ENCODE results near the gene WNT11. TPM values are rescaled to one million over a fixed set of nuclear protein-coding genes. Genes with fewer than 3 reads are reported as not detected.
A peak's percentile ranks its signal among the peaks of the same experiment; 100 is the strongest.

The WNT11 gene
- total RNA-seq, 5 donors from 2014 or later (not counting 1 experiment from before 2014, with no cell fraction given): 0.47 to 1.3 (median 0.89) TPM; not detected in 1

DNA sequence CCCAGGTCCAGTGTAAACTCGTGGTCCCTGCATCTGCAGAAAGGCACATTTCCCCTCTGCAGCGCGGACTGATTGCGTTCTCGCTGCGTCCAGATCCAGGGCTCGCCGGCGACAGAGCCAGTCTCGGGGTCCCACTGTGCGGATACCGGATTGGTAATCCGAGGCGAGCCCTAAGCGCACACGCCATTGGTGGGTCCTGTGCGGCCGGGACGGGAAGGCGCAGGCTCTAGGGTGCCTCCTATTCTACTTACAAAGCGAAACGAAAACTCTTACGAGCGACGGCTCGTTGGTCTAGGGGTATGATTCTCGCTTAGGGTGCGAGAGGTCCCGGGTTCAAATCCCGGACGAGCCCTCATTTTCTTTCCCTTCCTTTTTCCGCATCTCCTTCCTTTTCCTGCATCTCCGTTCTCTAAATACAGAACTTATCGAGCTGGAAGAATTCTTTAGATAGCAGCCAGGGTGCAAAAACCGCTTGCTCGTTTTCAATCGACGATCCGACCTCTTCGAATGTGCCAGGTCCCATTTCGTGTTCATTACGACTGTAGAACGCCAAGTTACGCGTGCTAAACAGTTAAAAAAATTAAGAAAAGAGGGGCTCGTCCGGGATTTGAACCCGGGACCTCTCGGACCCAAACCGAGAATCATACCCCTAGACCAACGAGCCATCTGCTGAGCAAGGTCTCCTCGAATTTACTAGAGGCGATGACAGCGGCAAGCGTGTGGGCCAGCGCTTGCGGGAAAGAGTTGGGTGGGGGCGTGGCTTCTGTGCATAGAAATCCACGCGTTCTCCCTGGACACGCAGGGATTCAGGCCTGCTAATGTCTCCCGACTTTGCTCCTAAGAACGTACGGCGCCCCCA, 29.2 kb upstream of the WNT11 start:
- Mint-ChIP-seq H3K9me3 (no peaks in the 10 kb centered on the region), H3K36me3 (no peaks in the 10 kb centered on the region), H3K4me3 (peak overlapping the region; percentile 90 to 93 (median 93)), H3K27ac (peak overlapping the region; percentile 92), H3K4me1 (peaks cover 40 to 64% (median 54%) of the 10 kb centered on the region in 3 donors), H3K27me3 (peaks cover 0 to 6% of the 10 kb centered on the region in 2 donors)
- DNase-seq (peak; percentile 72 to 95 (median 86)), ATAC-seq (replicated peaks in 1 of 4) (peak; percentile 79 to 88 (median 82))
- Histone ChIP-seq H3K27me3 (replicated peaks in 1 of 2; ENCODE audit: control insufficient read depth in 2 of 2, extremely low read depth in 1 of 2, insufficient read depth in 2 of 2, low read length in 1 of 2) (peaks cover 0 to 2% of the 10 kb centered on the region in 2 experiments), H3K36me3 (ENCODE audit: control insufficient read depth in 2 of 2, extremely low read depth in 1 of 2, insufficient read depth in 1 of 2, low read length in 1 of 2) (no peaks in the 10 kb centered on the region), H3K4me3 (ENCODE audit: control insufficient read depth in 1 of 2, extremely low read depth in 1 of 2, low read length in 1 of 2) (peak overlapping the region; percentile 84 to 93), H3K4me1 (ENCODE audit: control insufficient read depth in 1 of 2, extremely low read depth in 1 of 2, insufficient read depth in 2 of 2, low read length in 2 of 2) (peaks cover 21 to 58% of the 10 kb centered on the region in 2 experiments), H3K9me3 (no peaks in the 10 kb centered on the region), H3K27ac (ENCODE audit: low read length) (peak overlapping the region; percentile 35)
- under 1% methylated on average over 46 of the region's 65 CpGs for WGBS (ENCODE audit: insufficient coverage)
- CTCF ChIA-PET: interaction anchor here (0.6 to 2.8 kb wide), 4 partner anchors 27 to 689 kb away, joined by 3 to 15 read pairs (median 4); no protein-coding TSS in a partner anchor
- POLR2A ChIA-PET: interaction anchor here (1.1 to 1.3 kb wide), 2 partner anchors 26 to 27 kb away, joined by 3 to 4 read pairs; no protein-coding TSS in a partner anchor

GRCh38 chr11:76234416-76235232, 28.3 kb upstream of the WNT11 start:
- Mint-ChIP-seq H3K27me3 (peaks cover 0 to 6% of the 10 kb centered on the region in 2 donors), H3K4me3 (peak overlapping the region; percentile 90 to 93 (median 93)), H3K4me1 (peaks cover 40 to 64% (median 54%) of the 10 kb centered on the region in 3 donors), H3K9me3 (no peaks in the 10 kb centered on the region), H3K36me3 (no peaks in the 10 kb centered on the region), H3K27ac (peak overlapping the region; percentile 92)
- Histone ChIP-seq H3K9me3 (no peaks in the 10 kb centered on the region), H3K4me1 (ENCODE audit: control insufficient read depth in 1 of 2, extremely low read depth in 1 of 2, insufficient read depth in 2 of 2, low read length in 2 of 2) (peaks cover 21 to 65% of the 10 kb centered on the region in 2 experiments), H3K27me3 (replicated peaks in 1 of 2; ENCODE audit: control insufficient read depth in 2 of 2, extremely low read depth in 1 of 2, insufficient read depth in 2 of 2, low read length in 1 of 2) (peaks cover 0 to 9% of the 10 kb centered on the region in 2 experiments), H3K4me3 (ENCODE audit: control insufficient read depth in 1 of 2, extremely low read depth in 1 of 2, low read length in 1 of 2) (peak overlapping the region; percentile 84 to 93), H3K36me3 (ENCODE audit: control insufficient read depth in 2 of 2, extremely low read depth in 1 of 2, insufficient read depth in 1 of 2, low read length in 1 of 2) (no peaks in the 10 kb centered on the region), H3K27ac (ENCODE audit: low read length) (peak overlapping the region; percentile 35)
- 18% methylated on average over 34 of the region's 38 CpGs for WGBS (ENCODE audit: insufficient coverage)
- POLR2A ChIA-PET: interaction anchor here (0.6 to 1.3 kb wide), 3 partner anchors 25 to 26 kb away, joined by 3 to 4 read pairs (median 3); no protein-coding TSS in a partner anchor
- ATAC-seq (replicated peaks in 1 of 4) (peak; percentile 2 to 33 (median 12)), DNase-seq (peak in 10 of 35 experiments; percentile 8 to 39 (median 12))
- CTCF ChIA-PET: interaction anchor here (0.6 to 2.8 kb wide), 7 partner anchors 17 to 688 kb away, joined by 3 to 15 read pairs (median 4); no protein-coding TSS in a partner anchor

DNA sequence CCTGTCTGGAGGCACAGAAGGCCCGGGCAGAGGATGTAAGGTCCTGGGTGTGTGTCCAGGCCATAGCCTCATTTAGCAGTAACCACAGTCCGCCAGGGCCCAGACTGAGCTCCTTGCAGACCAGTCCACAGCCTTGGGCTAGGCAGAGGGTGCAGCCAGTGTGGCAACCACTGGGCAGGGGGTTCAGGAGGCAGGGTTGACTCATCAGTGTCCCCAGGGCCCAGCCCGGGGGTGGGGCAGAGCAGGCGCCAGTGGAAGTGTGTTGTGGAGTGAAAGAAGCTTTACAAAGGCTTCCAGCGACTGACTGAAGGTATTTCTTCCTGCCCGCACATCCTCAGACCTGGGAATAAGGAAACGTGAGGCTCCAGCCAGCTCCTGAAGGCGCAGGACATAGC, 27.7 kb upstream of the WNT11 start:
- POLR2A ChIA-PET: interaction anchor here (0.6 to 1.3 kb wide), 3 partner anchors 25 to 26 kb away, joined by 3 to 4 read pairs (median 3); no protein-coding TSS in a partner anchor
- peaks cover 21 to 65% of the 10 kb centered on the region in 2 experiments for H3K4me1 ChIP-seq (ENCODE audit: control insufficient read depth in 1 of 2, extremely low read depth in 1 of 2, insufficient read depth in 2 of 2, low read length in 2 of 2)
- Mint-ChIP-seq H3K27me3 (peaks cover 0 to 6% of the 10 kb centered on the region in 2 donors), H3K4me3 (peak overlapping the region; percentile 90 to 93 (median 93)), H3K4me1 (peaks cover 40 to 64% (median 54%) of the 10 kb centered on the region in 3 donors), H3K27ac (no peak overlapping the region), H3K36me3 (no peaks in the 10 kb centered on the region), H3K9me3 (no peaks in the 10 kb centered on the region)
- H3K27ac ChIP-seq (ENCODE audit: low read length): no peak overlapping the region
- ATAC-seq (replicated peaks in 1 of 4) (no peak), DNase-seq (peak in 2 of 35 experiments; percentile 6)
- no peaks in the 10 kb centered on the region for H3K9me3 ChIP-seq
- H3K36me3 ChIP-seq (ENCODE audit: control insufficient read depth in 2 of 2, extremely low read depth in 1 of 2, insufficient read depth in 1 of 2, low read length in 1 of 2): no peaks in the 10 kb centered on the region
- peak overlapping the region in 1 of 2 donors; percentile 93 for H3K4me3 ChIP-seq (ENCODE audit: control insufficient read depth in 1 of 2, extremely low read depth in 1 of 2, low read length in 1 of 2)
- CTCF ChIA-PET: interaction anchor here (0.6 to 2.8 kb wide), 4 partner anchors 18 to 26 kb away, joined by 3 to 15 read pairs (median 14); no protein-coding TSS in a partner anchor
- 82% methylated on average over 8 of the region's 8 CpGs for WGBS (ENCODE audit: insufficient coverage)
- H3K27me3 ChIP-seq (replicated peaks in 1 of 2; ENCODE audit: control insufficient read depth in 2 of 2, extremely low read depth in 1 of 2, insufficient read depth in 2 of 2, low read length in 1 of 2): peaks cover 0 to 13% of the 10 kb centered on the region in 2 experiments

DNA sequence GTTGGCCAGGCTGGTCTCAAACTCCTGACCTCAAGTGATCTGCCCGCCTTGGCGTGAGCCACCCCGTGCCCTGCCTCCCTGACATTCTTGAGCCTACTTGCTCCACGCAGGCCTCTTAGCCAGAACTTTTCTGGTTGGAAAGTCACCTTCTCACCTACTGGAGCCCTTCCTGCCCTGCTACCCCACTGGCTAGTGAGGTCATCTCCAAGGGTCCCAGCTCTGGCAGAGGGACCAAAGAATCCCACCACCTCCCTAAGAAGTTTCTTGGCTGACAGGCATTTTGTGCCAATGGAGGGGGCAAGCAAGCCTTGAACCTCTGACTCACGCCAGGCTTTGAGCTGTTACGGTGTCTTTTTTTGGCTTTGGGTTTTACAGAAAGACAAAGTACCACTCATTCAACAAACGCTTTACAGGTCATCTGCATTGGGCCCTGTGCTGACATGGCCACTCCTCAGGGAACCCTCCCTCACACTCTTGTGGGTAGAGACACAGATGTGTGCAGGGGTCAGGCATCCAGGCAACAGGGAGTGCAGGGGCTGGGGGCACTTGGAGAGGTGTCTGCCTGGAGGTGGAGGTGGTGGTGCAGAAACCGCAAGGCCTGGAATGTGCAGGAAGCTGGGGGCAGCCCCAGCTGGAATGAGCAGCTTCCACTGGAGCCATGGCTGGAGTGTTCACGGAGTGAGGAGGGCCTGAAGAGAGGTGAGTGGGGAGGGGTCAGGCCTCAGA, 27.1 kb upstream of the WNT11 start:
- peaks cover 42 to 64% (median 54%) of the 10 kb centered on the region in 3 donors for H3K4me1 Mint-ChIP-seq
- H3K4me3 Mint-ChIP-seq: peak overlapping the region; percentile 43 to 93 (median 63)
- peaks cover 0 to 13% of the 10 kb centered on the region in 2 experiments for H3K27me3 ChIP-seq (replicated peaks in 1 of 2; ENCODE audit: control insufficient read depth in 2 of 2, extremely low read depth in 1 of 2, insufficient read depth in 2 of 2, low read length in 1 of 2)
- POLR2A ChIA-PET: no interaction called here
- ATAC-seq (replicated peaks in 1 of 4) (no peak), DNase-seq (no peak)
- peaks cover 21 to 65% of the 10 kb centered on the region in 2 experiments for H3K4me1 ChIP-seq (ENCODE audit: control insufficient read depth in 1 of 2, extremely low read depth in 1 of 2, insufficient read depth in 2 of 2, low read length in 2 of 2)
- peak overlapping the region in 1 of 2 donors; percentile 69 for H3K27ac Mint-ChIP-seq
- H3K36me3 ChIP-seq (ENCODE audit: control insufficient read depth in 2 of 2, extremely low read depth in 1 of 2, insufficient read depth in 1 of 2, low read length in 1 of 2): no peaks in the 10 kb centered on the region
- 95% methylated on average over 6 of the region's 9 CpGs for WGBS (ENCODE audit: insufficient coverage)
- CTCF ChIA-PET: interaction anchor here (0.6 to 2.8 kb wide), 5 partner anchors 18 to 142 kb away, joined by 3 to 15 read pairs (median 6); no protein-coding TSS in a partner anchor
- no peak overlapping the region for H3K4me3 ChIP-seq (ENCODE audit: control insufficient read depth in 1 of 2, extremely low read depth in 1 of 2, low read length in 1 of 2)
- H3K9me3 ChIP-seq: no peaks in the 10 kb centered on the region
- H3K36me3 Mint-ChIP-seq: no peaks in the 10 kb centered on the region
- H3K27me3 Mint-ChIP-seq: peaks cover 0 to 6% of the 10 kb centered on the region in 2 donors
- no peak overlapping the region for H3K27ac ChIP-seq (ENCODE audit: low read length)
- no peaks in the 10 kb centered on the region for H3K9me3 Mint-ChIP-seq

DNA sequence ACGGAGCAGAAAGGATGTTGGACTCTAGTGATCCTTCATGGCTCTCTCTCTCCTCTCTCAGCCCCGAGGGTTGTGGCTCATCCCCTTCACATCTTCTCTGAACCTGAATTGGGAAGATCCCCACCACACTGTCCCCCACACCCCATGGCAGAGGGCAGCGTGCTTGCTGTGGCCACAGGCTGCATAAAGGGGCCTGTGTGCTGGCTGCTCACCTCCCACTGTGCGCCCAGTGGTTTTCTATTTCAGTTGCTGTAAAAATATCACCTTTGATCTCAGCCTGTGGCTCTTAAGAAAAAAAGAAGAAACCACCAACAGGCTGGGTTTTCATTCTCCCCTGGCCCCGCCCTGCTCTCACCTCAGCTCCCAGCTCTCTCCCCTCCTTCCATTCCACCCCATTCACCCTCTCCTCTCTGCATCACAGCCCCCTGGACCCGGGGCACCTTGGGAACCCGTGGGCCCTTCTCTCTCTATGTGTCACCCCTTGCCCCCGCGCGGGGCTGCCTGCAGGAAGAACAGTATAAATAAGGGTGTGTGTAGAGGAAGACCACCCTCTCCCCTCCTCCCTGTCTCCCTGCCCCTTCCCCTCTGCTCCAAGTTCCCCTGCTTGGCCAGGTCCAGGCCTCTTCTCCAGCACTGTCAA, 25.8 kb upstream of the WNT11 start:
- Mint-ChIP-seq H3K4me1 (peaks cover 42 to 61% (median 54%) of the 10 kb centered on the region in 3 donors), H3K27me3 (peaks cover 0 to 8% of the 10 kb centered on the region in 2 donors), H3K27ac (peak overlapping the region; percentile 79 to 86), H3K4me3 (peak overlapping the region; percentile 57 to 93 (median 61)), H3K9me3 (no peaks in the 10 kb centered on the region), H3K36me3 (no peaks in the 10 kb centered on the region)
- CTCF ChIA-PET: interaction anchor here in 1 of 2 donors (2.3 kb wide), 1 partner anchor 24 kb away, joined by 7 read pairs; no protein-coding TSS in a partner anchor
- Histone ChIP-seq H3K4me3 (ENCODE audit: control insufficient read depth in 1 of 2, extremely low read depth in 1 of 2, low read length in 1 of 2) (peak overlapping the region; percentile 21 to 25), H3K4me1 (ENCODE audit: control insufficient read depth in 1 of 2, extremely low read depth in 1 of 2, insufficient read depth in 2 of 2, low read length in 2 of 2) (peaks cover 21 to 65% of the 10 kb centered on the region in 2 experiments), H3K27ac (ENCODE audit: low read length) (no peak overlapping the region), H3K9me3 (no peaks in the 10 kb centered on the region), H3K36me3 (ENCODE audit: control insufficient read depth in 2 of 2, extremely low read depth in 1 of 2, insufficient read depth in 1 of 2, low read length in 1 of 2) (no peaks in the 10 kb centered on the region), H3K27me3 (replicated peaks in 1 of 2; ENCODE audit: control insufficient read depth in 2 of 2, extremely low read depth in 1 of 2, insufficient read depth in 2 of 2, low read length in 1 of 2) (peaks cover 0 to 13% of the 10 kb centered on the region in 2 experiments)
- peak in 30 of 35 experiments; percentile 17 to 77 (median 45) for DNase-seq
- peak; percentile 46 to 54 (median 51) for ATAC-seq (replicated peaks in 1 of 4)
- WGBS (ENCODE audit: insufficient coverage): 0% methylated on average over 2 of the region's 10 CpGs
- POLR2A ChIA-PET: no interaction called here

Measured in T-cell (primary cell).